RWPE1 (cell line): ENCODE data around the gene TTC12.
A peak's percentile ranks its signal among the peaks of the same experiment; 100 is the strongest.

Experiments
- CTCF ChIA-PET: fragments of 350-600 bp; sonication (Branson Sonifier 250); formaldehyde crosslinking; extraction: SDS; loops from one replicate; lab custom pipeline; 2021; lab: Yijun Ruan, JAX
- POLR2A ChIA-PET: fragments of 400-600 bp; formaldehyde crosslinking; extraction: SDS; loops from one replicate; lab custom pipeline; 2020; ENCODE audit warnings: antibody characterized with exemption; ENCODE audit not compliant: low non-redundant PET; lab: Yijun Ruan, JAX
- DNase-seq: peaks from one replicate; pipeline ENCODE4 v3.0.0; 2012; ENCODE audit warnings: low spot score
- H3K27ac ChIP-seq: fragments of 450-650 bp; 2 replicates; pipeline ENCODE4 v1.5.1; 2017
- CTCF ChIP-seq: fragments of 450-650 bp; conservative IDR thresholded peaks from 2 replicates; pipeline ENCODE4 v1.5.1; 2017; ENCODE audit warnings: low read depth, mild to moderate bottlenecking

The TTC12 gene

GRCh38 chr11:113341388-113342165 is 27.2 kb downstream of the TTC12 start:
- ChIA-PET POLR2A (no interaction called here), CTCF (no interaction called here)
- TF ChIP-seq CTCF = no peak
- DNase-seq = no peak
- no peak overlapping the region for H3K27ac ChIP-seq

- no peak for TF ChIP-seq CTCF
- CTCF ChIA-PET = no interaction called here
- peak; percentile 82 for DNase-seq
- POLR2A ChIA-PET = no interaction called here
- peak overlapping the region; percentile 74 for H3K27ac ChIP-seq
These were observed 31.6 kb downstream of the TTC12 start for GRCh38 chr11:113345978-113346377.

- no peak overlapping the region for H3K27ac ChIP-seq
- ChIA-PET CTCF (no interaction called here), POLR2A (no interaction called here)
- TF ChIP-seq CTCF = no peak
- DNase-seq = no peak
These were observed 35.1 kb downstream of the TTC12 start for GRCh38 chr11:113349528-113349927.

- no peak overlapping the region for H3K27ac ChIP-seq
- TF ChIP-seq CTCF = no peak
- DNase-seq = no peak
- POLR2A ChIA-PET = no interaction called here
- CTCF ChIA-PET = no interaction called here
These were observed 36.1 kb downstream of the TTC12 start for GRCh38 chr11:113350336-113351067.

- no peak for DNase-seq
- no peak for TF ChIP-seq CTCF
These were observed 36.7 kb downstream of the TTC12 start for GRCh38 chr11:113351068-113351450.

GRCh38 chr11:113351480-113351879 is 37.1 kb downstream of the TTC12 start:
- POLR2A ChIA-PET = no interaction called here
- no peak for TF ChIP-seq CTCF
- CTCF ChIA-PET = interaction anchor here (0.7 kb wide), 1 partner anchor 557 kb away, joined by 3 read pairs; no protein-coding TSS in a partner anchor
- DNase-seq = no peak
- H3K27ac ChIP-seq = no peak overlapping the region

More at GRCh38 chr11:113351068-113351450, 36.7 kb downstream of the TTC12 start:
- ChIA-PET POLR2A (no interaction called here), CTCF (no interaction called here)
- no peak overlapping the region for H3K27ac ChIP-seq
